Subcutaneous adipose tissue (tissue), 4 donors: Measurements from ENCODE around the gene KIAA1328. TPM values are rescaled to one million over a fixed set of nuclear protein-coding genes. Genes with fewer than 3 reads are reported as not detected.

ENCODE experiments used
- CTCF ChIP-seq: fragments of 450-650 bp; IDR thresholded peaks from one replicate; pipeline ENCODE4 v1.5.1; 2016; ENCODE audit warnings: low read depth, mild to moderate bottlenecking, control low read depth, antibody characterized with exemption, moderate library complexity
- total RNA-seq, 4 donors: library from RNA; depleted of rRNA; stranded (reverse); fragments of >200 nt; gene quantifications; one replicate each; pipeline ENCODE4 v1.1.0, GENCODE V29; 2016

The KIAA1328 gene
- total RNA-seq, 4 donors from 2014 or later: 15.0 to 22.8 (median 18.9) TPM

GRCh38 chr18:36953047-36953446 is 124.1 kb downstream of the KIAA1328 start:
- TF ChIP-seq CTCF: no peak

GRCh38 chr18:36960038-36960437 is 131.1 kb downstream of the KIAA1328 start:
- TF ChIP-seq CTCF: no peak

GRCh38 chr18:36963464-36963863 is 134.5 kb downstream of the KIAA1328 start:
- no peak for TF ChIP-seq CTCF

GRCh38 chr18:36974686-36975085 is 145.8 kb downstream of the KIAA1328 start:
- TF ChIP-seq CTCF: no peak

- TF ChIP-seq CTCF: no peak
These were observed 148.2 kb downstream of the KIAA1328 start for GRCh38 chr18:36977121-36977520.

GRCh38 chr18:36993068-36993467 is 164.1 kb downstream of the KIAA1328 start:
- TF ChIP-seq CTCF: no peak

GRCh38 chr18:37006742-37007141 is 177.8 kb downstream of the KIAA1328 start:
- no peak for TF ChIP-seq CTCF
